Suppressor macrophage treated with lipopolysaccharide for 4 hours (primary cell): ENCODE results near the gene VWA5A.

Experiments
- DNase-seq: peaks from one replicate; pipeline ENCODE4 v3.0.0-alpha.2; 2020

Gene VWA5A, protein sequence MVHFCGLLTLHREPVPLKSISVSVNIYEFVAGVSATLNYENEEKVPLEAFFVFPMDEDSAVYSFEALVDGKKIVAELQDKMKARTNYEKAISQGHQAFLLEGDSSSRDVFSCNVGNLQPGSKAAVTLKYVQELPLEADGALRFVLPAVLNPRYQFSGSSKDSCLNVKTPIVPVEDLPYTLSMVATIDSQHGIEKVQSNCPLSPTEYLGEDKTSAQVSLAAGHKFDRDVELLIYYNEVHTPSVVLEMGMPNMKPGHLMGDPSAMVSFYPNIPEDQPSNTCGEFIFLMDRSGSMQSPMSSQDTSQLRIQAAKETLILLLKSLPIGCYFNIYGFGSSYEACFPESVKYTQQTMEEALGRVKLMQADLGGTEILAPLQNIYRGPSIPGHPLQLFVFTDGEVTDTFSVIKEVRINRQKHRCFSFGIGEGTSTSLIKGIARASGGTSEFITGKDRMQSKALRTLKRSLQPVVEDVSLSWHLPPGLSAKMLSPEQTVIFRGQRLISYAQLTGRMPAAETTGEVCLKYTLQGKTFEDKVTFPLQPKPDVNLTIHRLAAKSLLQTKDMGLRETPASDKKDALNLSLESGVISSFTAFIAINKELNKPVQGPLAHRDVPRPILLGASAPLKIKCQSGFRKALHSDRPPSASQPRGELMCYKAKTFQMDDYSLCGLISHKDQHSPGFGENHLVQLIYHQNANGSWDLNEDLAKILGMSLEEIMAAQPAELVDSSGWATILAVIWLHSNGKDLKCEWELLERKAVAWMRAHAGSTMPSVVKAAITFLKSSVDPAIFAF

DNA sequence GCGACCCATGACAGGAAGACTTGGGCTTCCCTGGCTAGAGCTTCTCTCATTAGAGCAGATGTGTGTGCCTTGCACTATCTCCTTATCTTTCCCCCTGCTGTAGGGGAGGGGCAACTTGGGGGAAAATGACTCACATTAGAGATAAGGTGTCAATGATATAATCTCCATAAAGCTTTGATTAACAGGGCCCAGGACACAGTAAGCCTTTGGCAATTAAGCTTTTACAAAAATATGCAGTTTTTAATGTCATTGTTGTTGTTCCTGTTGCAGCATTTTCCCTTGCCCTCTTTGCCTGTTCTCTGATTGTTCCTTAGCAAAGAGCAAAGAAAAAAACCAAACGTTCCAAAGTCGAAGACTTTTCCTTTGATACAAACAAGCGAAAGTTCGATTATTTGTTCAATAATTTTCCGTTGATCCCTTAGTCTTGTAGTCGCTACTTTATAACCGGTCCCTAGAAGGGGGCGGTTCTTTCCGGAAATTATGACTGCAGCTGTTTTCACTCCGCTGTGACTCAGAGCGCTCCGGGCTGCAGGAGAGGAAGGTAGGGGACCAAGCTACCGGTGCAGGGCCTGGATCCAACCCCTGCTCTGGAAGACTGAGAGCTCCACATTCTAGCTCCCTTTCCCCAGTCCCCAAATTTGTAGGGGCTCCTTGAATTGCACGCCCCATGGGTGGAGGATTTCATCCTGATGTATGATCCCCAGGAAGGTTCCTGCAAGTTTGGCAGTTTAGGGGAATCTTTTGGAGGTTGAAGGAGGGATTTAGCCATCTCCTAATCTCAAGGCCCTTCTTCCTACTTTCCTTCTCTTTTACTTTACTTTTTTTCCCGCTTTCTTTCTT, at the start of gene VWA5A:
Gene VWA5A (plus strand): TSS at position 509 of the 840 bp plus-strand sequence. CDS start 2,062 bp downstream, outside the sequence.
- peak; percentile 89 for DNase-seq

- DNase-seq = peak; percentile 22
Observed at GRCh38 chr11:124068601-124069110, 46.6 kb upstream of the VWA5A start.

DNA sequence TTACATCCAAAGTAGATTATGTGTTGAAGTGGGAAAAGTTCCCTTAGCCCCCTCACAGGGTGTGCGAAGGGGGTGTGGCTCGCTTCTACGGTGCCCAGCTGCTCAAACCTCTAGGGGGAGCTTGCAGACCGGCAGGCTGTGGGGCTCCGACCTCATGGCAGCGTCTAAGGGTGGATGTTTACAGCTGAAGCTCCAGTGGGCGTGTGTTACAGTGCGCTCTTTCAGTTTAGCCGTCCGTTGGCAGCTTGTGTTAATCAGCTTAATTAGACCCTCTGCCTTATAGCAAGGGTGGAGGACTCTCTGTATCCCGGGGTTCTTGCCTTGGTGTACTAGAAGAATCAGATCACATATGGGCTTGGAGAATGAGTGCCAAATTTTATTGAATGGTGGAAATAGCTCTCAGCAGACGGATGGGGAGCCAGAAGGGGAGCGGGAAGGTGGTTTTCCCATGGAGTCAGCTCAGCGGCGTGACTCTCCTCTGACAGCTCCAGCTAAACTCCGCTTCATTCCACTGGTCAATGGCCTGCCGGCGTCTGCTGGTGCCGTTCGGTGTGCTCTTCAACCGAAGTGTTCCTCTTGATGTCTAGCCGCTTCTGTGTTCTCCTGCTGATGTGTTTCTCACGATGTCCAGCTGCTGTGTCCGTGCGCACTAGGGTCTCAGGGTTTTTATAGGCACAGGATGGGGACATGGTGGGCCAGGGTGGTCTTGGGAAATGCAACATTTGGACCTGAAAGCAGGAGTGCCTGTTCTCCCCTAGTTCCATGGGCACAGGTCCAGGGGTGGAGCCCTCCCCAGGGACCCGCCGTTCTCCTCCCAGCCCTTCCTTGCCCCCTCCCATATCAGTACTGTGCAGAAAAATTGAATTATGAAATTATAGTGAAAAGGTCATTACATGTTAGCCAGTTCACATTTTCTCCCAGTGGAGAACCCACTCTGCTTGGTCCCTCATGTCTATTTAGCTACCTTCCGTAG, 45.5 kb upstream of the VWA5A start:
- DNase-seq = peak; percentile 74

- DNase-seq = peak; percentile 86
Observed at GRCh38 chr11:124070915-124071622, 44.2 kb upstream of the VWA5A start.

DNA sequence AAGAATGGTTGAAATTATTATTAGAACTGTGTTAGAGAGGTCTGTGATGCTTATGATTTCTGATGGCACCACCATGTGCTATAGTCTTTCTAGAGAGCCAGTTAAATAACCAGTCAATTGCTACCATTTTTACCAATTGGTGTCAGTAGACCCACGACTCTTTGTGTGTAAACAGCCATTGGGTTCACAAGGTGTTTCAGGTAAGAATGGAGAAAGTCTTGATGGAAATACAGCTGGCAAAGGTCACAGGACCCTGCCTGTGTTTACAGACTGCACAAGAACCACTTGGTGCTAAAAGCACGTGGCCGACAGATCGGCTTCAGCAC, 43.7 kb upstream of the VWA5A start:
- DNase-seq = no peak

DNA sequence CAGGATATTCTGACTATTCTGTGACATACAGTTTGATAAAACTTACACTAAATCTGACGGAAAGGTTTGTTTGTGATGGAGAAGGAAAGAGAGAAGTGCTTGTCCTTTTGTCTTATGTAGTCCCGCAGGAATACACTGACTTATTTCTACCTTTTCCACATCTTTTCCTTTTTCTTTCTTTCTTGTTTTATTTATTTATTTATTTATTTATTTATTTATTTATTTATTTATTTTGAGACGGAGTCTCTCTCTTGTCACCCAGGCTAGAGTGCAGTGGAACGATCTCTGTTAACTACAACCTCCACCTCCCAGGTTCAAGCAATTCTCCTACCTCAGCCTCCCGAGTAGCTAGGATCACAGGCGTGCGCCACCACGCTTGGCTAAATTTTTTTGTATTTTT, 43.1 kb upstream of the VWA5A start:
- no peak for DNase-seq

DNA sequence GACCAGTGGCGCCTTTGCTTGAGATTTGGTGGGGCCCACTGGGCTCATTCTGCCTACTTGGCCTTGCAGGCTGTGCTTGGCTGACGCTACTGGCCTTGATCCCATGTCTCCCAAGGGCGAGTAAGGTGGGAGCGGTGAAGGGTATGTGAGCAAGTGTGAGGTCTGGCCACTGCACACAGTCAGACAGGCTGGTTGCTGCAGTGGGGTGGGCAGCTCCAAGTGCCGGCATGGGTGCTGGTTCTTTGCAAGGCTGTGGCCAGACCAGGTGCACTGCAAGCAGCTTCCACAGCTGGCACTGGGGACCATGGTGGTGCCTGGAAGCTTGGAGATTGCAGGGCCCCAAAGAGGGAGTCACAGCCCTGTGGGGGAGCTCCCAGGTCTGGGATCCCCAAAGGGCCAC, 40.7 kb upstream of the VWA5A start:
- no peak for DNase-seq

DNA sequence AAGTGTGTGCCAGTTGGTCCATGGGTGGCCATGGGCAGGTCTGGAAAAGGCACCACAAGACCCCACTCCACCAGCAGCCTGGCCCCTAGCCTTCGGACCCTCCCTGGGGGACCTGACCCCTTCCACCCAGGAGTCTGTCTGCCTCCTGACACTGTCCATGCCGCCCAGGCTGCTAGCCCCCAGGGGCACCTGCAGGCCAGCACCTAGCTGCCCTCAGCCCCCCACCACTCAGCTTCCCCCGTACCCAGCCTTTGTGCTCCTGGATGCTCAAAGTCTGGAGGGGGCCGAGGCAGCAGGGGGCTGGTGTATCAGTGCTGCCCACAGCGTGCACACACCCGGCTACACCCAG, 39.8 kb upstream of the VWA5A start:
- DNase-seq = no peak

DNA sequence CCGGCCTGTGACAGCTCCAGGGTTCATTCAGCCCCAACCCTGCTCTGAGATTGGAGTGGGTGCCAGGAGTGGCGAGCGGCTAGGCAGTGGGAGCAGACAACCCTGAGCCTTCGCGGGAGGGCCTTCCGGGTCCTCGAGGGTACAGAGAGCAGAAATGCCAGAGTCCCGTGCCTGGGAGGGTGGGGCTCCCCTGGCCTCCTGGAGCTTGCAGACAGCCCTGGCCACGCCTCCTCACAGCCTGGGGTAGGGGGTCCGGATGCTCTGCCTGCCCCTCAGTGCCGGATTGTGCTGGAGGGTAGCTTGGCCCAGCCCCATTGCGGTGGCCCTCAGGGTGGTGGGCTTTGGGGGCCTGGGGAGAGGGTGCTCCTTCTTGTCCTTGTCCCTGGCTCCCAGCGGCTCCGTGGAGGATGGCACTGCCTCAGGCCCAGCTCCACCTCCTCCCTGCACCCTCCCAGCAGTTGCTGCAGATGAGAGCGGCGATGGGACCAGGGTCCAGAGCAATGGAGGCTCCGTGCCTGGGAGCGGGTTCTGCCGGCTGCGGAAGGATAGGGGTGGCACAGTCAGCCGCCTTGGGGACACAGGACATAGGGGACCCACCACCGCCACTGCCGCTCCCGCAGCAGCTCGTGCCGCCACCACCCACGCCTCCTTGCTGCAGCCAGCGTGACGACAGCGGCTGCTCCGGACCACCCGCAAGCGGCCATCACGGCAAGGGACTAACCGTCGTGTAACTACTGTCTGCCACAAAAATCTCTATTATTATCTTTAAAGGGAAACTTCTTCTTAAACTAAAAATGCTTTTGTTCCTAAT, 39.2 kb upstream of the VWA5A start:
- DNase-seq = peak; percentile 35

- DNase-seq = no peak
Observed at GRCh38 chr11:124077266-124077665, 38.0 kb upstream of the VWA5A start.

DNA sequence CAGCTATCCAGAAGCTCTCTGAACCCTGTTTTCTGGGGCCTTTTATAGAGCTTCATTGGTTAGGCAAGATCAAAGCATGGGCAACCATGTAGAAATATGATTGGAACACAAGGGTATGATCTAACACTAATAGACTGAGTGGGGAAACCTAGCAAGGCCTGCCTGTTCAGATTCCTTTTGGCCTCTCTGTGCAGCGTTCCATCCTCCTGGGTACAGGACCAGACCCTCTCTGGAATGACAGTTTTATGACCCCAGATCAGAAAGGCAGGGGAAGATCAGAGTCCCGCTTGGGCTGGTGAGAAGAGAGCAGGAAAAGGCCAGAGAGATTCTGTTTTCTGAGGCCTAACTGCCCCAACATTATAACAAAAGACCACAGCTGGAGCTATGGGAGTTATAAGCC, 36.7 kb upstream of the VWA5A start:
- DNase-seq = no peak

GRCh38 chr11:124079631-124080326, 35.5 kb upstream of the VWA5A start:
- DNase-seq = no peak

DNA sequence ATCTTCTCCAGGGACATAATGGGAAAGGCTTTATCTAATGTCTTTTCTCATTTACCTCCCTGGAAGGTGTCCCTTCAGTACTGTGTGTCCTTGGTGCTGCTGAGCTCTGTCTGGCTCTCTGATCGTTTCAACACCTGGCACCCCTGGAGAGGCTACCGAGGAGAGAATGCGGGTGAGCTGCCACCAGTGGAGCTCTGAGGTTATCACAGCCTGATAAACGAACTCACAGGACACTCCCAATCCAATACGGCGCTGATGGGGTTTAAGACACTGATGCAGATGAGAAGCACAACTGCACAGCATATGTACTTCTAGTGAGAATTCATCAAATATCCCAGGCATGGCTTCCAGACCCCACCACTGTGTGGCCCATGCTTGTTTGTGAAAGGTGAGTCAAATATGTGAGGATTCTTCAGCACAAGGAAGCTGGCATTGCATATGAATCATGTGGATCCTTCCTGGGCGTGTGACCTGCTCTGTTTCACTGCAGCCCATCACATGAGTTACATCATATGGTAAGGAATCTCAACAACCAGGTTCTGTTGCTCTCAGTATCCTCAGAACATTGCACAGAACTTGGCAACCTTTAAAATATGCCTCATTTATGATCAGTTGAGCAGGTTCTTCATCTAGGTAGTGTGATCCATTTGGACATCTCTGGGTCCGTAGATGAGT, 34.8 kb upstream of the VWA5A start:
- peak; percentile 4 for DNase-seq

DNA sequence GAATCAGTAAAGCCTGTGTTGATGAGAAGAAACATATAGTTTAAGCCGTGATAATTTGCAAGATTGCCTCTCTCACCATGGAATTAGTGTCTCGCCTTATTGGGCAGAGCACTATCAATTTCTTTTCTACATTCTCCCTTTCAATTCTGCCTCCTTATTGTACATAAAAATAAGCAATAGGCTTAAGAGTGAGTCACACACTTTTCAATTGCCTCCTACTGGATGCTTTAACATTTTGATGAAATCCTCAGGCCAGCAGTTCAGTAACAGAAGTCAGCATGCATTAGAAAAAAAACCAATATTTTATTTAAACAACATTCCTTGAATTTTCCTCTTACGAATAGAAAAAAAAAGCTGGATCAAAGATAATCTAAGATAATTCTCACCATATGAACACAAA, 33.8 kb upstream of the VWA5A start:
- no peak for DNase-seq

GRCh38 chr11:124082371-124082770, 32.9 kb upstream of the VWA5A start:
- DNase-seq = no peak

DNA sequence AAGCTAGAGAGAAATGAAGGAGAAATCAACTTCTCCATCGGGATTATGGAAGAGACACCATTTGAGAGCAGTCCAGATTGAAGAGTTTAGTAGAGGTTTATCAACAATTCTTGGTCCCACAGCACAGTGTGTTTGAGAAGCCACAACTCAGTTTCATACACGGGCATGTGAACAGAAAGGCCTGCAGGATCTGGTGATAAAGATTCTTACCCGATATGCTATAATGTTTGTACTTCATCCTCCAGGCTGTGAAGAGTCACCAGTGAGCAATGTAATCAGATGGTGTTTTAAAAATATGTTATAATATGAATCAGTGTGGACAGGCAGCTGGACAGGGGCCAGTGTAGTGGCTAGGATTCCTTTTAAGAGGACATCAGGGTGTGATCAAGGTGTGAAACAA, 29.7 kb upstream of the VWA5A start:
- no peak for DNase-seq

DNA sequence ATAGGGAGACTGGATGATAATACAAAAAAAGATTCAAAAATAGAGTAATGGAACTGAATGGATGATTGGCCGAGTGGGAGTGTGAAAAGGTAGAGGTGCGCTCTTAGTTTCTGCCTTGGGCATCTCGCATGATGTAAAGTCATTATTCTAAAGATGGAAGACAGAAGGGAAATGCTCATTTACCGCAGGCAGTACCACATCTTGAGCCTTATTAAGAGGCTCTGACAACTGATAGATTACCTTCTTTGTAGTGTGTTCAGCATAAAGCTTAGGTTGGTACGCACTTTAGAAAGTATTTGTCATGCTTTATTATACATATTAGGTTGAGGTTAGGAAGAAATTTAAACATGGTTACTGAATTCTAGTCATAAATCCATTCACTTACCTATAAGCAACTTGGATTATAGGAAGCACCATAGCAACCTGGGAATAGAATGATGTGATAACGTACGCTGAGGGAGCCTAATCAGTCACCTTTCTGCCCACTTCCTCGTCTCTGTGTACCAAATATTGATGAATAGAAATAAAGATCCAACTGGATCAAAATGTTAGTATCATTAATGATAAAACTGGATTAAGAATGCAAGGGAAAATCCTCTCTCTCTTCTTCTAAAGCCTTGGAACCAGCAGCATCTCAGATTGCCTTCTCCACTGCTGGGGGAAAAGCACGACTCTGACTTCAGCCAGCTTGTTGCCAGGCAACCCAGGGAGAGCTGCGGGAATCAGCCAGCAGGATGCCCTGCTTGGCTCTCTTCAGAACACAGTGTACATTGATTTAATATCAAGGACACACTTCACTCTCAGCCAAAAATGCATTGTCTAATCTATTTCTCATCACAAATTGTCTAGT, 29.0 kb upstream of the VWA5A start:
- DNase-seq = no peak

- no peak for DNase-seq
Observed at GRCh38 chr11:124090996-124091395, 24.3 kb upstream of the VWA5A start.
